ENCODE measurements around the gene WDR74.
"Not testable (repeated sequence)": the region's sequence is repeated elsewhere in the genome, so short reads cannot be mapped to it uniquely, and the experiment has no call there.

- not testable (repeated sequence) for TF ChIP-seq CTCF, POLR2AphosphoS5, POLR2A (IDR thresholded peaks at IDR 0.05)
Measured at GRCh38 chr11:62861564-62862192, 22.3 kb upstream of the WDR74 start.
